Stimulated activated CD4-positive, alpha-beta T cell treated with anti-CD3 and anti-CD28 coated beads, Interleukin-12 subunit alpha, Interleukin-12 subunit beta, amount 100 ng/mL, for 4 hours (primary cell): ENCODE measurements around the gene TNFRSF14.

Experiments used
- DNase-seq: peaks from one replicate; pipeline ENCODE4 v3.0.0-alpha.2; 2020

Gene TNFRSF14

DNA sequence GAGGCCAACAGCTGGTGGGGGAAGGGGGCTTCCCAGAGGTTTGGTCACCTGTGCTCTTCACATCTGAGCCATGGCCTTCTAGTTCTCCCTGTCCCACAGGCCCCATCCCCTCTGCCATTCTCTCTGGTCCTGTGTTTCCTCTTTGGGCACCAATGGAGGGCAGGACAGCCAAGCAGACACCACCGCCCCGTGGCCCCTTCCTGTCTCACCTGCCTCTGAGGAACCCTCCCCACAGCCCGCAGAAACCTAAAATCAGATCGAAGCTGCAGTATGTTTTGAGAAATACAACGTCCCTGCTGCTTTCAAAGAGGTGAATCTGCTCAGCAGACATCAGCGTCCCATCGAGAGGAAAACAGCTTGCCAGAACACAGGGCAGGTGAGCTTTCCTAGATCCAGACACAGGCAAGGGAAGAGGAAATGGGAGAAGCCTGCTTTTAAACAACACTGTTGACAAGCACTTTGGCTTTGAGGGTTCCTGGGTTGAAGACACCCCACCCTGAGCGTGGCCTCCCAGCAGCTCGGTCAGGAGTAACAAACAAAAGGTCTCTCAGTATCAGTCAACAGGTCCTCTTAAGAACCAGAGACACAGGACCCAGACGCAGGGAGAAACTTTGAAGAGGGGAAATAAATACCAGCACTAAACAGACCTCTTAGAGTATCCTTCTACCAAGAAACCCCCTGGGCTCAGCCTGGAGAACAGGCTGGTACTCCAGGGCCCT, 32.1 kb upstream of the TNFRSF14 start:
- DNase-seq, result no peak

DNA sequence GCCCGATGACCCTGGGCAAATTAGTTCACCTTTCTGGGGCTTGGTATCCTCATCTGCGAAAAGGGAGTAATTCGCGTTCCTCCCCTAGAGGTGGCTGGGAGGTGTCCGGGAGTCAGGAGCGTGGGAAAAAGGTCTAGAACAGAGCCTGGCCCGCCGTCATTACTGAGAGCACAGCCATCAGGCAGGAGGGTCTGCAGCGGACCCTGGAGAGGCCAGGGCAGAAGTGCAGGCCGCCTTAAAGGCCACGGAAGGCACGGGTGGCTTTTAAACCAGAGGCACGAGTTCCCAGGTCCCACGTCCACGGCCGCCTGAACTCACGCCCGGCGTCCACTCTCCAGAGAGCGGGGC, 30.6 kb upstream of the TNFRSF14 start:
- no peak for DNase-seq

DNA sequence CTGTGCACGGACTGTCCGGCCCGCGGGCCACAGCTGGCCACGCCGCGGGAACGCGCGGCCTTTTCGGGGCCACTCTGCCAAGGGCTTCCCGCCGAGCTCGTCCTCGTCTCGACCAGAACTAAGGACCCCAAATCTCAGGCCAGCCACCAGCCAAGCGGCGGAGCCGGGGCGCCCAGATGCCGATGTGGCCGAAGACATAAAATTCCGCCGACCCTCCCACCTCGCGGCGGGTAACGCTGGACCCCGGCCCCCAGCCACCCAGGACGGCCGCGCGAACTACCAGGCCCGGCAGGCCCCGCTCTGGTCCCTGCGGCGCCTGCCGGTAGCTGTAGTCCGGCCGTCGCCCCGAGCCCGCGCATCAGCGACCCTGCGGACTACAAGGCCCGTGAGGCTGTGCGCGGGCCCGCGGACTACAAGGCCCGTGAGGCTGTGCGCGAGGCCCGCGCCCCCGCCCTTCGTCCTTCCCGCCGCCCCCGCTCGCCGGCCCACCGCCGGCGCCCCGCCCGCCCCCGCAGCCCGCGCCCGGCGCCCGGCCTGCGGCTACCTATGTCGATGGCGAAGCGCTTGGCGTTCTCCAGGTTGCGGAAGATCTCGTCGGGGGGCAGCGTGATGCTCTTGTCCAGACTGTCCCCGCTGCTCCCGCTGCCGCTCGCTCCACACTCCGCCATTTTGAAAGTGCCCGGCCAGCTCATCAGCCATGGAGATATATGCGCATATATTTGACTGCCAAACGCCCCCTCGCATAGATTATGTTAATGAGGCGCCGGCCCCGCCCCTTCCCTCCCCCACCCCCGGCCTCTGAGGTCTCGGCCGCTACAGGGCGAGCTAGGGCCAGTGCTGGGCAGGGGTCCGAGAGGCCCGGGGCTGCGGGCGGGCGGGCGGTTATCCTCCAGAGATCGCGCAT, 30.0 kb upstream of the TNFRSF14 start, which contains the start of gene PANK4:
PANK4 (minus strand) TSS at position 677 of the 904 bp plus-strand sequence; CDS start at position 668, 9 bp downstream.
- DNase-seq, result peak; percentile 87

DNA sequence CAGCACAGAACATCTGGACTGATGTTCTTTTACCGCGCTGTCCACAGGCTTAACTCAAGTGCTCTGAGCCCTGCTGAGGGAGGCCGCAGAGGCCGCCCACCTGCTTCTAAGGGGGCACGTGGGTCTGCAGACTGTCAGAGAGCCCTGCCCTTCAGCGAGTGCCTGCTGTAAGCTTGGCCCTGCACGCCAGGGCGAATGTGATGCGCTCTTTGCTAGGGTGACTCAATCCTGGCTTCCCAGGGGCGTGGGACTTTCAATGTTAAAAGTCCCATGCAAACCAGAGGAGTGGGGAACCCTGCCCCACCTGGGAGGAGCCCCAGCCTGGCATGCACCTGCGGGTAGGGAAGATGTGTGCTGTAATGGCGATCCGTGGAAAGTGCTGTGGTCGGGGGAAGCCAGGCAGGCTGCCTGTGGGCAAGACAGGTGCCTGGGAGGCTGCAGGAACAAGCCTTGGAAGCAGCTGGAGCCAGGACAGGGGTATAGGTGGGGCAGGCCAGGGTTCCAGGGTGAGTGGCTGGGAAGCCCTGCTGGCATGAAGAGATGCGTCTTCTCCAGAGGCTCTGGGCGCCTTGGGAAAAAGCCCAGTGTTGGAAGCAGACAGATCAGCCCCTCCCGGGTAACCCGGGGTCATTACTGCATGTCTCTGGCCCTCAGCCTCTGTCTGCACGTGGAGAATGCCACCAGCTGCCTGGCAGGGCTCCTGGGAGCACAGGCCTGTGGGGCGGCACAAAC, 29.2 kb upstream of the TNFRSF14 start:
- peak; percentile 49 for DNase-seq

DNA sequence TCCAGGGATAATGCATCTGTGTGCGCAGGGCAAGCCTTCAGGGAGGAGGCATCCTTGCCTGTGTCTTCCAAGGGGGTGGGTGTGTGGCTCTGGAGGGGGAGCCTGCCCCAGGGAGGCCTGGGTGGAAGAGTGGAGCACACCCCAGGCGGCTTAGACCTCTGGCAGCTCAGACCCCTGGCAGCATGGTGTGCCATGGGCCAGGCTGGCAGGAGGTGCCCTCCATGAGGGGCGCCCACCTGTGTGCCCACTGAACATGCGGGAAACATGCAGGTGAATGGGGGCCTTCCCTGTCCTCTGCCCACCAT, 28.7 kb upstream of the TNFRSF14 start:
- DNase-seq, result no peak

DNA sequence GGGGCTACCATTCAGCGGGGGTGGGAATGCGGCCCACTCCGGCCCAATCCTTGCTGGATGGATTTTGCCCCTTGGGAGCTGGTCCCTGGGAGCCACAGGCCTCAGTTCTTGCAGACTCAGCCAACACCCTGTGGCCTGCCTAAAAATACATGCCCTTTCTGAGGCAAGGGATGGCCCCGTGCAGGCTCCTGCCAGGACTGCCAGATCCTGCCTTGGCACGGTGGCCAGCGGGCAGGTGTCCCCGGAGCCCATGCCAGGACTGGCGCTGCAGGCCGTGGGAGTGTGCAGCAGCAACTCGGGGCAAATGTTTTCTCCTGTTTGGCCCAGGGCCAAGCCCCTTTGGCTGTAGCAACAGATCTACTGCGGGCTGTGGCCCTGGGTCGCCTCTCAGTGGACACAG, 28.2 kb upstream of the TNFRSF14 start:
- no peak for DNase-seq

DNA sequence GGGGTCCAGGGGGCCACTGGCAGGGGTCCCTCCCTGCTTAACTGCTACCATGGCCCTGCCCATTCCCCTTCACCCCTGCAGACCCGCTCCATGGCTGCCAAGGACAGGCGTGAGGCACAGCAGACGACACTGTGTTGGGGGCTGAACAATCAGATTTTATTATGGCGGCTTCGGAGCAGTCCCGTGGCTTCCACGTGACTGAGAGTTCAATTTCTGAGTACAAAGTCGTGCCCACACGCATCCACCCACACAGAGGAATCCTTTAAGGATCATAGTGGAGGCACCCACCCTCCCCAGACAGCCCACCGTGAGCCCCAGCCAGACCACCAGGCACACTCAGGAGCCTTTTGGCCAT, 27.6 kb upstream of the TNFRSF14 start:
- no peak for DNase-seq

DNA sequence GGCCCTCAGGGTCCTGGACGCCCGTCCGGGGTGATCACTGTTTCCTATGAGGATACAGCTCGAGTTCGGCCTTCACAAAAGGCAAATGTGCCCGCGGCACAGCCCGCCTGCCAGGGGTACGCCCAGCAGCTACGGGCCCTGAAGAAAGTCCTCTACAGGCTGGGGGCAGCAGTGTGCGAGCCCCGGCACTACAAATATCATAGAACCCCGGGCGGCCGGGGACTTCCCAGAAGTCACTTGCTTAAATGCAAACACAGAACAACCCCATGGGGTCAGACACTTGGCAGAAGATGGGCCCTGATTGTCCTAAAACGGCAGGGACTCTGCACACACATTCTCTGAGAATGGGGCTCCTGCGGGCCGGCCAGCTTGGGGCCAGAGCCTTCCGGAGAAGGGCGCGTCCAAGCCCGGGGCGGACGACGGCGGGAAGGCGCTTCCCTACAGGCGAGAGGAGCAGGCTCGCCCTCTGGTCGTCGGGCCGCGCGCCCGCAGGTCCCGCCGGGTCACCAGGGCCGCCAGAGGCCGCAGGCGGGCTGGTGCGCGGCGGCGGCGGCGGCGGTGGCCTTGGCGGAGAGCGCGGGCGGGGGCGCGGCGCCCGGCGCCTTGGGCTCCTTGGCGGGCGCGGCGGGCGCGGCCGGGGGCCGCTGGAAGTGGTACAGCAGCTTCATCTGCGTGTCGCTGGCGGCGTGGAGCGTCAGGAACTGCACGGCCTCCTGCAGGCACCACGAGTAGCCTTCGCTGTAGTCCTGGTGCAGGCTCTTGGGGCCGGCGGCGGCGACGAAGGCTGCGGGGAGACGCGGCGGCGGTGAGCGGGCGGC, 27.0 kb upstream of the TNFRSF14 start:
- peak; percentile 56 for DNase-seq

DNA sequence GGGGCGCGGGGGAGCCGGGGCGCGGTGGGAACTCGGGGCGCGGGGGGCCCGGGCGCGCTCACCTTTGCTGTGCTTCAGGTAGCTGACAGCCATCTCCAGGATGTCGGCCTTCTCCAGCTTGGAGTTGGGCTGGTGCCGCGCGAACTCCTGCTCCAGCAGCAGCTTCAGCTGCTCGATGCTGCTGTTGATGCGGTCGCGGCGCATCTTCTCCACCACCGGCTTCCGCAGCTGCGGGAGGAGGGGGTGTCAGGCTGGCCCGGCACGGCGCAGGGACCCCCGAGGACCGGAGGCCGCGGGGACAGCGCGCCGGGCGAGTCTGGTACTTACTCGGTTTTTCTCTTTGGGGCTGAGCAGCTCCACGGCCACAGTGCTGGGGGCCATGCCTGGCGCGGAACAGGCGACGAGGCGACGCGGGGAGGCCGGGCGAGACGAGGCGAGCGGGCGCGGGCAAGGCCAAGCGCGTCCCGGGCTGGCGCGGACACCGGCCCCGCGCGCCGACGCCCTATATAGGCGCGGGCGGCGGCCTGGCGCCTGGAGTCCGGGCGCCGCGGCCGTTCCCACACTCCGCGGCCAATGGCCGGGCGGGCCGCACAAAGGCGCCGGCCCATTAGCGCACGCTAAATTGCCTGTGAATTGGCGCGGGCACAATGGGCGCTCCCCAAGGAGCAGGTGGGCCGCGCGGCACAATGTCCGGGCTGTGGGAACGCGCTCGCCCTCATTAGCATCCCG, 26.2 kb upstream of the TNFRSF14 start, which contains the start of gene HES5:
HES5 (minus strand) TSS at position 480 of the 729 bp plus-strand sequence; CDS start at position 381, 99 bp downstream.
- DNase-seq, result no peak

DNA sequence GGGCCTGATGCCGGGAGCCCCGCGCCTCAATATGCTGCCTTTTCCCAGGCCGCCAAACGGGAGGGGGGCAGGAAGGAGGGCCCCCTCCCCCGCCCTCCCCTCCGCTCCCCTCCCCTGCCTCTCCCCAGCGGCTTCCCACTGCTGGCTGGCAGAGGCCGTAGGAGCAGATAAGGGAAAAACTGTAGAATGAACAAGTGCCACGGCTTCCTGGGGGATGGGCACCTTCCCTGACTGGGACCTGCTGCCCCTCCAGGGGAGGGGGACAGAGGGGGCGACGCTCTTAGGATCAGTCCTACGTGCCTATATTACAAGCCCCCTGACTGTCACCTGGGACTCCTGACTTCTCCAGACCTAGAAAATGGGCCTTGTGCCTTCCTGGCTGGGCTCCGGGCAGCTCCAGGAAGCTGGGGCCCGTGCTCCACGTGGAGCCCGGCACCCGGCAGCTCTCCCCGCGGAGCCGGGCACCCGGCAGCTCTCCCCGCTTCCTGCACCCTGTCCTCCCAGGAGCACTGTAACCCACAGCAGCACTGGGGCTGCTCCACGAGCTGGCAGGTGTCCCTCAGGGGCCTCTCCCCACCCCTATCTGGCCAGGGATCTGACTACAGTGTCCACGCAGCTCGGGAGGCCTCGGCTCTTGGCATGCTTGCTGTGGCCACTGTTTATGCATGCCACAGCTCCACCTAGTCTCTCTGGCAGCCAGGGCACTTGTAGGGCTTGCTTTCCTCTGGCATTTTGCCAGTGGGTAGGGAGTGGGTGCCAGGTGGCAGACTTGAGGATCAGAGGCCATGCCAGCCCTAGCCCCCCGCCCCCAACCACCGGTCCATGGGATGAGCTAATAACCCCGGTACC, 25.4 kb upstream of the TNFRSF14 start:
- DNase-seq, result no peak

DNA sequence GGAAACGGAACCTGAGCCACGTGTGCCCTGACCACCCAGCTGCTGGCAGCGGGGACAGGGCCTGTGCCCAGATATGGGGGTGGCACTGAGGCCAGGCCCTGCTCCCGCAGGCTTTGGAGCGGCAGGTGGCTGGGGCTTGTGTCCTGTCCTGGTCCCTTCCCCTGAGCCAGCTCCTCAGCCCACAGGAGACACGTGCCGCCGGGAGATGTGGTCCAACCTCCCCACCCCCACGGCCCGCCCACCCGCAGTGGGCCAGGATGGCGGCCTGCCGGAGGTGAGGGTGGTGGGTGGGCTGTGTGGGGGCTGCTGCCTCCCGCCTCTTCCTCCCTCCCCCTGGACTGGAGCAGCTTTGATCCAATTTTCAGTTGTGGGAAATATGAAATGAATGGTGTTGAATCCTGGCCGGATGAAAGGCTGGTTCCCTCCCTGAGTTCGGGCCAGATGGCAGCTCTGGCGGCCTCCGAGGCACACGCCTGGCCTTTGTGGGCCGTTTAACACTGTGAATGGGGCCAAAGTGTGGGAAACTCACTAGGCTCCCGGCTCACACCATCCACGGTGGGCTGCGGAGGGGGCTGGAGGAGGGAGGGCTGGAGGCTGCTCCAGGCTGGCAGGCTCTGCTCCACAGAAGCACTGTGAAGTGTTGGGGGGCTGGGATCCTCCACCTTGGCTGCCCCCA, 23.5 kb upstream of the TNFRSF14 start:
- no peak for DNase-seq

DNA sequence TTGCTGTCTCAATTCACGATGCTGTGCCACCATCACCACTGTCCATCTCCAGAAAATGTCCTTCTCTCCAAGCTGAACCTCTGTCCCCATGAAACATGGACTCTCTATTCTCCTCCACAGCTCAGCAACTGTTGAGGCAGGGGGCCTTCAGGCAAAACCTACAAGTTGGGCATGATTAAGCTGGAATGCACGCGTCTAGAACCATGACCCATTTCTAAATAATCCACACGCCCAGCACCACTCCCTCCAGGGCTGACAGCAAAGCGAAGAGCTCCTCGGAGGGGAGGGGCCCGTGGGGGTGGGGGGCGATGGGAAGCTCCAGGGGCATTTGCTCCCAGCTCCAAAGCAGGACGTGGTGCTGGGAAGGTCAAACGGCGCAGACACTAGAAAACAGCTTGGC, 22.8 kb upstream of the TNFRSF14 start:
- DNase-seq, result no peak

DNA sequence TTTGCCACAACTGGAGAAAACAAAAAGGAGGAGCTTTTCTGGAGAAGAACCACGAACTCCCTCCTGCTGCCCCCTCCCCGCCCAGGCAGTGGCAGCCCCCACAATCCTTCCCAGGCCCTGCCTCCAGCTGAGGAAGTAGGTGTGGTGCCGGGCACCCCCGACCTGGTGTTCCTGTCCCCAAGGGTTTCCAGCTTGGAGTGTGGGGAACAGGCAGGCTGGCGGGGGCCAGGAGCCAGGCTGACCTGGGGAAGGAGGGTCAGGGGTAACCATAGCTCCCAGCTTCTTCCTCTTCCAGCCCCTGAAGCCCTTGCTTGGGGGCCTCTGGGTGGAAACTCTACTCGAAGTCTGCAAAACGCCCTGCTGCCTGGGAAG, 21.9 kb upstream of the TNFRSF14 start:
- no peak for DNase-seq

DNA sequence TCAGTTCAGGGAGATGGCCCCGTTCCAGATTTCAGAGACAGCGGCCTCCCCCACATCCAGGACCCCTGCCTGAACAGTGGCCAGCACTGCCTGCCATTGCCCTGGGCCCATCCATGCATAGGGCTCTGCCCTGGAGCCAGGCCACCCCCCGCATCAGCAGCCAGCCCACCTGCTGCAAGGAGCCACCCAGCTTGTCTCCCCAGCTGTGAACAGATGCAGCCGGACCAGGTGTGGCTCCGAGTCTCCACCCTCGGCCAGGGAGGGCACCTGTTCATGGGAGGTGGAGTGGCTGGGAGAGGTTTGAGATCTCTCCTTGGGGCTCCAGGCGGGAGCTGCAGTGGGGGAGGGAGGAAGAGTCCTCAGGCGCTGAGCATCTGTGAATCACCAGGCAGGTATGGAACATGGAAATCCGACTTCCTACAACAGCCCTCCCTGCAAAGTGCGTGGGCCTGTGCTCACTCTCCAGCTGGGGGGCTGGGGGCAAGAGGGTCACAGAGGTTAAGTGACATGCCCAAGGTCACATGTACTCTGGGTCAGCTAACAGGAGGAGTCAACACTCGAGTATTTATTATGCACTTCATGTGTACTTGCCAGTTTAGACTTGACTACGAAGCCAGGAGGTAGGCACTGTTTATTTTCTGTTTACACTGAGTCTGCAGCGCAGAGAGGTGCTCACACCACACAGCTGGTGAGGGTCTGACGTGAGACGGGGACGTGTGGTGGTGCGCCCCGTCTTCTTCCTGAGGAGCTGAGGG, 21.3 kb upstream of the TNFRSF14 start:
- DNase-seq, result no peak

DNA sequence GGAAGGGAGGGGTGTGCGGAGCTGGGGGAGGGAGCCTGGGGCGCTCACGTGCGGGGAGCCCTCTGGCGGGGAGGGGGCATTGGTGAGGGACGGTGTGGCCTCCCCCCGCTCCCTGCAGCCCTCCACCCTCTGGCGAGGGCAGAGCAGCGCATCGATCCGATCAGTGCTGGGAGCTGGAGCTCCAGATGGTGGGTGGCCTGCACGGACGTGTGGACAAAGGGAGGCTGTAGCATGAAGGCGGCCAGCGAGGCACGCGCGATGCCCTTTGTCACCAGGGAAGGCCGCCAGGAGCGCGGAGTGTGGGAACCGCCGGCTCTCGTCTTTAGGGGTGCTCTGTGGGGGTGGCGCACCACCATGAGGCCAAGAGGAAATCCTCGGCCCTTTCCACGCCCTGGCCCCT, 20.7 kb upstream of the TNFRSF14 start:
- DNase-seq, result no peak

DNA sequence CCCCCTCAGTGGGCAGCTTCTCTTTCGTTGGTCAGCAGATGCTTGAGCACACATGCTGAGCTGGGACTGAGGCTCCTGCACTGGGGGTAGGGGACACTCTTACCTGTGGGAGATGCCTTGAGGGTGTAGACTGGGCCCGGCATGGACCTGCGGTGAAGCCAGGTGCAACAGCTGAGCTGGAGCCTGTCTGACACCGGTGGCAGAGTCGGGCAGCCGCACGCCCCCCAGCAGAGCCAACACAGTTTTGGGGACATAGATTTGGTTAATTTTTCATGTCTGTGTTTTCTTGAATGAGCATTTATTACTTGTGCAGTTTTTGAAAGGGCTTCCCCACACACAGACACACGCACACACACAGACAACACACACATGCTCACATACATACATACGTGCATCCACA, 20.2 kb upstream of the TNFRSF14 start:
- DNase-seq, result no peak

DNA sequence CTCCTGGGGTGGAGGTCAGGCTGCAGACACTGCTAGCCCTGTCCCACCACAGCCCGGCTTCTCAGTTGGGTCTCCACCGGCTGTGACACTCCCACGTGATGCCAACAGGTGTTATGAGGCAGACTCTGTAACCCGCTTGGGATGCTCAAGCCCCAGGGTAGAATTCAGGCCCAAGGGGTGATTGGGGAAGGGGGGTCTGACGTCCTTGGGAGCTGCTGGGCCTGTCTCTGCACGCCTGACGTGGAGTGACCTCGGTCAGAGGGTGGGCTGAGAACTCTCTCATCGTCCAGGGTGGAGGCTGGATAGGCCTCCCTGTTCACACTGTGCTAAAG, 18.4 kb upstream of the TNFRSF14 start:
- no peak for DNase-seq

DNA sequence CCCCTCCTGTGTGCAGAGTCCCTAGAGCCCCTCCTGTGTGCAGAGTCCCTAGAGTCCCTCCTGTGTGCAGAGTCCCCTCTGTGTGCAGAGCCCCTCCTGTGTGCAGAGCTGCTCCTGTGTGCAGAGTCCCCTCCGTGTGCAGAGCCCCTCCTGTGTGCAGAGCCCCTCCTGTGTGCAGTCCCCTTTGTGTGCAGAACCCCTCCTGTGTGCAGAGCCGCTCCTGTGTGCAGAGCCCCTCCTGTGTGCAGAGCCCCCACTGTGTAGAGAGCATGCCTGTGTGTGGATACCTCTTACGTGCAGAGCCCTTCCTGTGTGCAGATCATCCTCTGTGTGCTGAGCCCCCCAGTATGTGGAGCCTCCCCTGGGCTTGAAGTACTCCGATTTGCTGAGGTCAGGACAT, 17.8 kb upstream of the TNFRSF14 start:
- DNase-seq, result no peak

DNA sequence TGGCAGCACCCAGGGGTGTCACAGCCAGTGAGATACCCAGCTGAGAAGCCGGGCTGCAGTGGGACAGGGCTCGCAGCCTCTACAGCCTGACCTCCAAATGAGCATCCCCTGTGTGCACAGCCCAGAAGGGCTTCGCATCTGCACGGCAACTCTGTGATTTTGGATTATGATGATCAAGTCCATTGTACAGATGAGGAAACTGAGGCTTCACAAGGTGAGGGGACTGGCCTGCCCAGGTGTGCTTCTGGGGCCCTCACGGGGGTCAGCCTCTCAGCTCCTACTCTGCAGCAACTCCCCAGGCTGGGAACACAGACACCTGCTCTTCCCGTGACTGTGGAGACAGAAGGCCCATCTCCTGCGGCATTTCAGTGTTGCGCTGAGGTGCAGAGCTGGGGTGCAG, 17.3 kb upstream of the TNFRSF14 start:
- DNase-seq, result no peak

DNA sequence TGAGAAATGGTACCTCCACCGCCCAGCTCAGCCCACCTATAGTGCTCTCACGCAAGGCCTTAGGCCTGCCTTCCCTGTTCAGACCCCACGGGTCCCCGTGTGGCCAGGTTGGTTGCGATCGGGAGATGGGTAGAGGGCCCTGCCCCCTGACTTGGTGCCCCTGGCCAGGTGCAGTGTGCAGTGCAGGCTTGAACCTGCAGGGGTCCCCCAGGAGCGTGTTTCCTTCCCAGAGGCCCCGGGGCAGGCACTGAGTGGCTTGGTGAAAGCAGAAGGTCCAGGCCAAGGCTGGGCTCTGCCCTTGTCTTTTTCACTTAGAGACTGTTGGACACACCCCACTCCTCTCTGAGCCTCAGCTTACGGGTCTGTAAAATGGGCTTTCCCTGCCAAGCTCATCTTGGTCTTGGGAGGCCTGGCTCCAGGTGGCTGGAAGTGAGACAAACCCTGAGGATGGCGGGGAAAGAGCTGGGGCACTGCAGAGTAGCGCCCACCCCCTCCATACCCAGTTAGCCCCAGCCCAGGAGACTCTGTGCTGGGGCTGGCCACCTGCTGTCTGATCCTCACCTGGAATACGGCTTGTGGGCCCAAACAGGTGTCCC, 16.8 kb upstream of the TNFRSF14 start:
- no peak for DNase-seq
